Transverse colon (tissue), 4 donors: ENCODE measurements around the gene ZNF837. TPM values are rescaled to one million over a fixed set of nuclear protein-coding genes. Genes with fewer than 3 reads are reported as not detected.

ENCODE experiments used
- DNase-seq: peaks from one replicate; pipeline ENCODE4 v3.0.0-alpha.2; 2019
- H3K27ac ChIP-seq, 4 donors: fragments of 200-600 bp; sonication (generic); 2 replicates each; pipeline ENCODE4 v1.5.1; 2016 to 2018; ENCODE audit warnings: inconsistent platforms in 4 of 4
- H3K27me3 ChIP-seq: fragments of 200-600 bp; sonication (generic); 2 replicates; pipeline ENCODE4 v1.5.1; 2017; ENCODE audit warnings: inconsistent platforms
- H3K36me3 ChIP-seq, 4 donors: fragments of 200-600 bp; sonication (generic); 2 replicates each; pipeline ENCODE4 v1.5.1; 2017 to 2019; ENCODE audit warnings: inconsistent platforms in 4 of 4
- H3K4me1 ChIP-seq, 4 donors: fragments of 200-600 bp; sonication (generic); 2 replicates each; pipeline ENCODE4 v1.5.1; 2017 to 2020; ENCODE audit warnings: inconsistent platforms in 4 of 4
- H3K4me3 ChIP-seq, 4 donors: fragments of 200-600 bp; sonication (generic); 1 replicate in 1 of 4; 2 replicates in 3 of 4; pipeline versions ENCODE4 v1.5.1 to v1.6.1; 2017 to 2019; ENCODE audit warnings: inconsistent platforms in 4 of 4
- H3K9me3 ChIP-seq, 2 donors: fragments of 200-600 bp; sonication (generic); 2 replicates each; pipeline ENCODE4 v1.5.1; 2017 to 2019; ENCODE audit warnings: inconsistent platforms in 2 of 2
- EP300 ChIP-seq: sonication (generic); formaldehyde crosslinking; IDR thresholded peaks from one replicate; pipeline ENCODE4 v1.6.1; 2017; ENCODE audit warnings: antibody characterized with exemption, low read depth
- POLR2A ChIP-seq: fragments of 450-650 bp; IDR thresholded peaks from one replicate; pipeline ENCODE4 v1.6.1; 2016; ENCODE audit warnings: antibody characterized with exemption, mild to moderate bottlenecking, moderate library complexity
- POLR2AphosphoS5 ChIP-seq, 3 donors: sonication (generic); formaldehyde crosslinking; IDR thresholded peaks; one replicate each; pipeline ENCODE4 v1.6.1; 2016; ENCODE audit warnings: antibody characterized with exemption in 3 of 3
- WGBS, 2 donors: methylation state at CpG; one replicate each; pipeline ENCODE4 v1.1.5; 2018; ENCODE audit warnings: low coverage in 1 of 2; 5-methylcytosine and 5-hydroxymethylcytosine counted together
- in situ Hi-C, 4 donors: fragments of 200-750 bp; cut with MboI; loops; one replicate each; pipeline versions ENCODE4 v1.15.0 to v1.15.1; 2017; ENCODE audit warnings: low sequenced_read_pairs in 3 of 4, low pct_ligation_motif_present in 1 of 4, low pct_unique_long_range_greater_than_20kb in 1 of 4
- intact Hi-C: fragments of 100-400 bp; cut with DNase I; formaldehyde crosslinking; loops from one replicate; pipeline ENCODE4 v1.15.1; 2023; ENCODE audit warnings: low total_unique reads
- total RNA-seq, 4 donors: library from RNA; depleted of rRNA; stranded (reverse); fragments of >200 nt; gene quantifications; one replicate each; pipeline ENCODE4 v1.1.0, GENCODE V29; 2016
- TF ChIP-seq, protein P1 (sequence below), 5 experiments: fragments of 200-600 bp in 3 of 5; fragments of 450-650 bp in 2 of 5; sonication (generic) in 3 of 5; IDR thresholded peaks; 1 replicate in 2 of 5; 2 replicates in 3 of 5; pipeline ENCODE4 v1.5.1; 2016 to 2017; ENCODE audit warnings: antibody characterized with exemption in 5 of 5, inconsistent platforms in 3 of 5, mild to moderate bottlenecking in 2 of 5, moderate library complexity in 1 of 5

The ZNF837 gene
- total RNA-seq, 4 donors from 2014 or later, result 3.7 to 10.7 (median 6.1) TPM

DNA sequence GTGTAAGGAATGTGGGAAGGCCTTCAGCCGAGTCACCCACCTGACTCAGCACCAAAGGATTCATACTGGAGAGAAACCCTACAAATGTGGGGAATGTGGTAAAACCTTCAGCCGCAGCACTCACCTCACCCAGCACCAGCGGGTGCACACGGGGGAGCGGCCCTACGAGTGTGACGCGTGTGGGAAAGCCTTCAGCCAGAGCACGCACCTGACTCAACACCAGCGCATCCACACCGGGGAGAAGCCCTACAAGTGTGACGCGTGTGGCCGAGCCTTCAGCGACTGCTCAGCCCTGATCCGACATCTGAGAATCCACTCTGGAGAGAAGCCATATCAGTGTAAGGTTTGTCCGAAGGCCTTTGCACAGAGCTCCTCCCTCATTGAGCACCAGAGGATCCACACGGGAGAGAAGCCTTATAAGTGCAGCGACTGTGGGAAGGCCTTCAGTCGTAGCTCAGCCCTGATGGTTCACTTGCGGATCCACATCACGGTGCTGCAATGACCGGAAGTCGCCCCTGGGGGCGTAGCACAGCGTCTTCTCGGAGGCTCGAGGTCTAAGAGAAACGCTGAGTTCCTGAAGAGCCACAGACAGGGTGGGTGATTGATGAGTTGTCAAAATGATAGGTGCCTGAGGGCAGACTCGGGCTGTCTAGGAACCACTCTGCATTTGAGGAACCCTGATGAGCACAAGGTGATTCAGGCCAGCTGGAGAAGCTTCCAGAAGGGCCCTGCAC lies 41.8 kb downstream of the ZNF837 start:
- Histone ChIP-seq H3K27me3 (no peaks in the 10 kb centered on the region), H3K36me3 (peaks cover 0 to 8% (median 3%) of the 10 kb centered on the region in 4 donors), H3K4me1 (no peaks in the 10 kb centered on the region), H3K9me3 (no peaks in the 10 kb centered on the region), H3K27ac (no peak overlapping the region), H3K4me3 (no peak overlapping the region)
- DNase-seq, result no peak
- TF ChIP-seq, protein P1, sequence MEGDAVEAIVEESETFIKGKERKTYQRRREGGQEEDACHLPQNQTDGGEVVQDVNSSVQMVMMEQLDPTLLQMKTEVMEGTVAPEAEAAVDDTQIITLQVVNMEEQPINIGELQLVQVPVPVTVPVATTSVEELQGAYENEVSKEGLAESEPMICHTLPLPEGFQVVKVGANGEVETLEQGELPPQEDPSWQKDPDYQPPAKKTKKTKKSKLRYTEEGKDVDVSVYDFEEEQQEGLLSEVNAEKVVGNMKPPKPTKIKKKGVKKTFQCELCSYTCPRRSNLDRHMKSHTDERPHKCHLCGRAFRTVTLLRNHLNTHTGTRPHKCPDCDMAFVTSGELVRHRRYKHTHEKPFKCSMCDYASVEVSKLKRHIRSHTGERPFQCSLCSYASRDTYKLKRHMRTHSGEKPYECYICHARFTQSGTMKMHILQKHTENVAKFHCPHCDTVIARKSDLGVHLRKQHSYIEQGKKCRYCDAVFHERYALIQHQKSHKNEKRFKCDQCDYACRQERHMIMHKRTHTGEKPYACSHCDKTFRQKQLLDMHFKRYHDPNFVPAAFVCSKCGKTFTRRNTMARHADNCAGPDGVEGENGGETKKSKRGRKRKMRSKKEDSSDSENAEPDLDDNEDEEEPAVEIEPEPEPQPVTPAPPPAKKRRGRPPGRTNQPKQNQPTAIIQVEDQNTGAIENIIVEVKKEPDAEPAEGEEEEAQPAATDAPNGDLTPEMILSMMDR (IDR thresholded peaks at IDR 0.05), result no peak
- TF ChIP-seq EP300, result no peak
- no peak for TF ChIP-seq POLR2AphosphoS5 (IDR thresholded peaks at IDR 0.05)
- TF ChIP-seq POLR2A, result no peak
- in situ Hi-C loops (no loop called here), intact Hi-C loops (no loop called here)
- WGBS, 2 donors, result 89% methylated on average over 29 of the region's 30 CpGs; no CpG with 5 or more reads in 1 of the 2 donors

DNA sequence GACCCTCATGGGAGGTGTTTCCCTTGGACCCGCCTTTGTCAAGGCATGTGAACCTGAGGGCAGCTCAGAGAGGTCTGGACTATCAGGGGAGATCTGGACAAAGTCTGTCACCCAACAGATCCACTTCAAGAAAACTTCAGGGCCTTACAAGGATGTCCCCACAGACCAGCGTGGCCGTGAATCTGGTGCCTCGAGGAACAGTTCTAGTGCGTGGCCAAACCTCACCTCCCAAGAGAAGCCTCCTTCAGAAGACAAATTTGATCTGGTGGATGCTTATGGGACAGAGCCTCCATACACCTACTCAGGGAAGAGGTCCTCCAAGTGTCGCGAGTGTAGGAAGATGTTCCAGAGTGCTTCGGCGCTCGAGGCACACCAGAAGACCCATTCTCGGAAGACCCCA lies 42.5 kb downstream of the ZNF837 start:
- in situ Hi-C loops, result no loop called here
- no peaks in the 10 kb centered on the region for H3K4me1 ChIP-seq
- TF ChIP-seq, protein P1 (IDR thresholded peaks at IDR 0.05), result no peak
- no peak for DNase-seq
- no peak overlapping the region for H3K4me3 ChIP-seq
- intact Hi-C loops, result no loop called here
- no peak overlapping the region for H3K27ac ChIP-seq
- H3K27me3 ChIP-seq, result no peaks in the 10 kb centered on the region
- 95% methylated on average over 11 of the region's 11 CpGs; no CpG with 5 or more reads in 1 of the 2 donors for WGBS, 2 donors
- peaks cover 0 to 8% (median 3%) of the 10 kb centered on the region in 4 donors for H3K36me3 ChIP-seq
- H3K9me3 ChIP-seq, result no peaks in the 10 kb centered on the region

DNA sequence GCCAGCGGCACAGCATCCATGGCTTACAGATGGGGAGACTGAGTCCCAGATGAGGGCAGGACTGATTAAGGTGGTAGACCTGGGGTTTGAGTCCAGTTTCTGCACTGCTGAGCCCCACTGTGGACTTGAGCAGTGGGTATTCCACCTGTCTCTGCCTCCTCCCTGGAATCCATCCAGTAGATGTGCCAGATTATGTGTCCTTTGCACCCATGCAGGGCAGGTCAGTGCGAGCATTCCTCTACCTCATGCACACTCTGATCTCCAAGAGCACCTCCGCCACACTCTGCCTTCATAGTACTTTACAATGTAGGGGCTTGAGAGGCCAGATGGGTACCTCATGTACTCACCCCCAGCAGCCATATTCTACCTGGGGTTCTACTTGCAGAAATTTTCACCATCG lies 44.0 kb downstream of the ZNF837 start:
- no peak overlapping the region for H3K4me3 ChIP-seq
- TF ChIP-seq EP300 (no peak), POLR2AphosphoS5 (IDR thresholded peaks at IDR 0.05) (no peak), POLR2A (no peak)
- TF ChIP-seq, protein P1 (IDR thresholded peaks at IDR 0.05), result no peak
- intact Hi-C loops, result no loop called here
- peaks cover 0 to 8% (median 3%) of the 10 kb centered on the region in 4 donors for H3K36me3 ChIP-seq
- no peak for DNase-seq
- no peaks in the 10 kb centered on the region for H3K4me1 ChIP-seq
- no peaks in the 10 kb centered on the region for H3K9me3 ChIP-seq
- 98% methylated on average over 4 of the region's 4 CpGs; no CpG with 5 or more reads in 1 of the 2 donors for whole genome bisulfite sequencing, 2 donors
- in situ Hi-C loops, result no loop called here
- no peaks in the 10 kb centered on the region for H3K27me3 ChIP-seq
- no peak overlapping the region for H3K27ac ChIP-seq

DNA sequence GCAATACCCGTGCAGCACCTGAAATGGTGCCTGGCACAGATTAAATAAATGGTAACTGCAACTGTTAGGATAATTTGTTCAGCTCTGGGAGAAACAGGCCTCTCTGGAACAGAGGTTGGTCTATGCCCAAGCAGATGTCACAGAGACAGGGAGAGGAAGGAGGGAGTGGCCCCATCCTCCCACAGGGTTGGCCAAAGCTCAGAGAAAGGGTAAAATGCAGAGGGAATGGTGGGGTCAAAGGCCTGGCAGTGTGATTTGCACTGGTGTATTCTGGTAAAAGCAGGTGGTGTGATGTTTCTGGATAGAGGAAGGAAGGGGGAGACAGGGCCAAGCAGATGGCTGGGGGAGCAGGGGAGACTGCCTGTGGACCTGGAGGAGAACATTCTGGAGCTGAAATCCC lies 44.6 kb downstream of the ZNF837 start:
- H3K27ac ChIP-seq, result no peak overlapping the region
- TF ChIP-seq, protein P1 (IDR thresholded peaks at IDR 0.05), result no peak
- no peak for TF ChIP-seq POLR2AphosphoS5 (IDR thresholded peaks at IDR 0.05)
- TF ChIP-seq EP300, result no peak
- TF ChIP-seq POLR2A, result no peak
- no peak overlapping the region for H3K4me3 ChIP-seq
- in situ Hi-C loops, result no loop called here
- H3K9me3 ChIP-seq, result no peaks in the 10 kb centered on the region
- H3K36me3 ChIP-seq, result peaks cover 0 to 8% (median 3%) of the 10 kb centered on the region in 4 donors
- intact Hi-C loops, result no loop called here
- DNase-seq, result no peak
- no peaks in the 10 kb centered on the region for H3K4me1 ChIP-seq
- no peaks in the 10 kb centered on the region for H3K27me3 ChIP-seq
- 88% methylated on average over 1 of the region's 1 CpG; no CpG with 5 or more reads in 1 of the 2 donors for WGBS, 2 donors
